GM19372 (cell line): ENCODE data around the gene DIDO1.

ENCODE experiments used
- ATAC-seq: cut with Tn5 transposase; IDR thresholded peaks from one replicate; pipeline ENCODE4 v1.9.1; 2021; ENCODE audit warnings: mild to moderate bottlenecking, low read depth, moderate library complexity; ENCODE audit not compliant: unreplicated experiment

Gene DIDO1

GRCh38 chr20:62898093-62898964 lies 28.0 kb downstream of the DIDO1 start:
- ATAC-seq, result no peak

- no peak for ATAC-seq
Measured at GRCh38 chr20:62897666-62898065, 28.6 kb downstream of the DIDO1 start.

- no peak for ATAC-seq
Measured at GRCh38 chr20:62896526-62896925, 29.8 kb downstream of the DIDO1 start.

- ATAC-seq, result no peak
Measured at GRCh38 chr20:62895539-62895938, 30.8 kb downstream of the DIDO1 start.

- no peak for ATAC-seq
Measured at GRCh38 chr20:62894261-62894660, 32.0 kb downstream of the DIDO1 start.

GRCh38 chr20:62893700-62894099 lies 32.6 kb downstream of the DIDO1 start:
- ATAC-seq, result no peak

GRCh38 chr20:62892348-62893304 lies 33.7 kb downstream of the DIDO1 start:
- ATAC-seq, result no peak

GRCh38 chr20:62891111-62891510 lies 35.2 kb downstream of the DIDO1 start:
- ATAC-seq, result no peak

- no peak for ATAC-seq
Measured at GRCh38 chr20:62890444-62890843, 35.9 kb downstream of the DIDO1 start.

GRCh38 chr20:62889871-62890270 lies 36.4 kb downstream of the DIDO1 start:
- no peak for ATAC-seq

GRCh38 chr20:62889411-62889810 lies 36.9 kb downstream of the DIDO1 start:
- no peak for ATAC-seq

- no peak for ATAC-seq
Measured at GRCh38 chr20:62888910-62889309, 37.4 kb downstream of the DIDO1 start.

GRCh38 chr20:62888406-62888805 lies 37.9 kb downstream of the DIDO1 start:
- ATAC-seq, result no peak

GRCh38 chr20:62887860-62888239 lies 38.5 kb downstream of the DIDO1 start:
- ATAC-seq, result no peak

- ATAC-seq, result no peak
Measured at GRCh38 chr20:62887152-62887859, 39.0 kb downstream of the DIDO1 start.

- ATAC-seq, result no peak
Measured at GRCh38 chr20:62886709-62887058, 39.6 kb downstream of the DIDO1 start.

- no peak for ATAC-seq
Measured at GRCh38 chr20:62885896-62886708, 40.2 kb downstream of the DIDO1 start.

GRCh38 chr20:62885046-62885895 lies 41.0 kb downstream of the DIDO1 start:
- ATAC-seq, result no peak

GRCh38 chr20:62884556-62884955 lies 41.7 kb downstream of the DIDO1 start:
- no peak for ATAC-seq
